H1 (cell line): ENCODE results near the gene ZNF462. TPM values are rescaled to one million over a fixed set of nuclear protein-coding genes. Genes with fewer than 3 reads are reported as not detected.

Experiments used
- CTCF ChIA-PET: fragments of 300-600 bp; sonication (Branson Sonifier 250); formaldehyde crosslinking; loops from one replicate; lab custom pipeline; 2021; ENCODE audit not compliant: partially characterized antibody; lab: Charles Lee
- POLR2A ChIA-PET: fragments of 300-600 bp; sonication (Branson Sonifier 250); formaldehyde crosslinking; loops from one replicate; lab custom pipeline; 2021; ENCODE audit warnings: inconsistent platforms; ENCODE audit not compliant: partially characterized antibody; lab: Charles Lee
- DNase-seq, 2 experiments: peaks; one replicate each; pipeline versions ENCODE4 v3.0.0 to v3.0.0-alpha.2; 2010 to 2022; ENCODE audit warnings: low spot score in 2 of 2, low read depth in 1 of 2, mixed read lengths in 1 of 2
- FAIRE-seq: peaks from 2 replicates; lab custom pipeline; 2011; peaks lifted over from hg19 to GRCh38; lab: Jason Lieb, UNC
- H2AFZ ChIP-seq: 2 replicates; pipeline ENCODE4 v1.8.1; 2012; ENCODE audit warnings: low read length, inconsistent platforms
- H2AK5ac ChIP-seq: 2 replicates; pipeline ENCODE4 v1.6.1; 2013; ENCODE audit warnings: low read depth, low read length
- H2BK120ac ChIP-seq: replicated peaks from 2 replicates; pipeline ENCODE3; 2013; ENCODE audit warnings: low read depth, low read length, inconsistent platforms
- H2BK12ac ChIP-seq: 2 replicates; pipeline ENCODE4 v1.6.1; 2013; ENCODE audit warnings: low read depth, low read length
- H2BK15ac ChIP-seq: 2 replicates; pipeline ENCODE4 v1.6.1; 2013; ENCODE audit warnings: low read length
- H2BK20ac ChIP-seq: 2 replicates; pipeline ENCODE4 v1.6.1; 2013; ENCODE audit warnings: low read length
- H2BK5ac ChIP-seq: 2 replicates; pipeline ENCODE4 v1.6.1; 2013; ENCODE audit warnings: low read depth, low read length
- H3K14ac ChIP-seq: 2 replicates; pipeline ENCODE4 v1.6.1; 2013; ENCODE audit warnings: inconsistent platforms; ENCODE audit not compliant: insufficient read length
- H3K18ac ChIP-seq: 2 replicates; pipeline ENCODE4 v1.6.1; 2013; ENCODE audit warnings: low read length; ENCODE audit errors: extremely low read depth
- H3K23ac ChIP-seq: 2 replicates; pipeline ENCODE4 v1.6.1; 2013; ENCODE audit warnings: inconsistent platforms; ENCODE audit not compliant: insufficient read length
- H3K23me2 ChIP-seq: 2 replicates; pipeline ENCODE4 v1.6.1; 2013; ENCODE audit warnings: low read depth, low read length
- H3K27ac ChIP-seq: 2 replicates; pipeline ENCODE4 v1.6.1; 2011; ENCODE audit warnings: low read depth, low read length, inconsistent platforms
- H3K27me3 ChIP-seq, 4 experiments: replicated peaks in 1 of 4; 1 replicate in 1 of 4; 2 replicates in 3 of 4; pipeline versions ENCODE4 v1.6.1 to v1.8.1; 2011 to 2013; ENCODE audit warnings: low read length in 3 of 4, mild to moderate bottlenecking in 3 of 4, inconsistent platforms in 2 of 4, mixed read lengths in 2 of 4, moderate library complexity in 1 of 4; ENCODE audit not compliant: control insufficient read depth in 3 of 4, insufficient read depth in 3 of 4; ENCODE audit errors: extremely low read depth in 1 of 4
- H3K36me3 ChIP-seq, 4 experiments: 2 replicates each; pipeline versions ENCODE4 v1.6.1 to v1.8.1; 2011 to 2013; ENCODE audit warnings: mild to moderate bottlenecking in 4 of 4, low read length in 3 of 4, moderate library complexity in 2 of 4, control low read depth in 1 of 4, inconsistent platforms in 1 of 4; ENCODE audit not compliant: insufficient read depth in 4 of 4, control insufficient read depth in 2 of 4
- H3K4ac ChIP-seq: replicated peaks from 2 replicates; pipeline ENCODE3; 2013; ENCODE audit warnings: low read length, low read depth, mixed read lengths, inconsistent platforms; ENCODE audit not compliant: insufficient read length
- H3K4me1 ChIP-seq, 4 experiments: replicated peaks in 1 of 4; 1 replicate in 1 of 4; 2 replicates in 3 of 4; pipeline versions ENCODE4 v1.6.1 to v1.8.1; 2011 to 2013; ENCODE audit warnings: low read length in 3 of 4, inconsistent platforms in 2 of 4, mixed read lengths in 1 of 4; ENCODE audit not compliant: insufficient read depth in 4 of 4, control insufficient read depth in 3 of 4
- H3K4me2 ChIP-seq, 2 experiments: 2 replicates each; pipeline versions ENCODE4 v1.6.1 to v1.8.1; 2011 to 2013; ENCODE audit warnings: low read depth in 2 of 2, low read length in 2 of 2, control low read depth in 1 of 2, inconsistent platforms in 1 of 2, mild to moderate bottlenecking in 1 of 2; ENCODE audit not compliant: insufficient read depth in 1 of 2
- H3K4me3 ChIP-seq, 4 experiments: fragments of 200-600, 300-600 bp in 1 of 4; sonication (generic), shearing (Covaris generic), sonication (Bioruptor Twin) in 1 of 4; 2 replicates each; pipeline versions ENCODE4 v1.5.1 to v1.8.1; 2011 to 2016; ENCODE audit warnings: low read length in 4 of 4, low read depth in 3 of 4, control low read depth in 2 of 4, inconsistent platforms in 2 of 4, mild to moderate bottlenecking in 2 of 4, mixed read lengths in 1 of 4, moderate library complexity in 1 of 4; ENCODE audit not compliant: insufficient read depth in 2 of 4; ENCODE audit errors: extremely low read depth in 1 of 4
- H3K56ac ChIP-seq: replicated peaks from 2 replicates; pipeline ENCODE3; 2013; ENCODE audit warnings: low read depth, mild to moderate bottlenecking, mixed read lengths, low read length, inconsistent platforms; ENCODE audit not compliant: insufficient read length
- H3K79me1 ChIP-seq: 2 replicates; pipeline ENCODE4 v1.6.1; 2013; ENCODE audit warnings: low read depth, low read length, control low read depth
- H3K79me2 ChIP-seq, 2 experiments: 2 replicates each; pipeline versions ENCODE4 v1.6.1 to v1.8.1; 2012 to 2013; ENCODE audit warnings: low read length in 2 of 2, mild to moderate bottlenecking in 2 of 2, inconsistent platforms in 1 of 2; ENCODE audit not compliant: insufficient read depth in 2 of 2, control insufficient read depth in 1 of 2
- H3K9ac ChIP-seq, 4 experiments: replicated peaks in 1 of 4; 1 replicate in 1 of 4; 2 replicates in 3 of 4; pipeline versions ENCODE4 v1.6.1 to v1.8.1; 2011 to 2013; ENCODE audit warnings: low read depth in 3 of 4, low read length in 3 of 4, control low read depth in 2 of 4, mild to moderate bottlenecking in 2 of 4, moderate library complexity in 2 of 4, inconsistent platforms in 1 of 4; ENCODE audit errors: extremely low read depth in 1 of 4
- H3K9me3 ChIP-seq, 2 experiments: 2 replicates each; pipeline versions ENCODE4 v1.6.1 to v1.8.1; 2012 to 2013; ENCODE audit warnings: mild to moderate bottlenecking in 2 of 2, moderate library complexity in 2 of 2, control low read depth in 1 of 2, inconsistent platforms in 1 of 2, low read depth in 1 of 2, low read length in 1 of 2, mixed read lengths in 1 of 2; ENCODE audit not compliant: insufficient read depth in 2 of 2
- H4K20me1 ChIP-seq, 2 experiments: replicated peaks in 1 of 2; 2 replicates each; pipeline versions ENCODE3 to v1.8.1; 2011 to 2013; ENCODE audit warnings: inconsistent platforms in 2 of 2, low read length in 2 of 2, mild to moderate bottlenecking in 1 of 2; ENCODE audit not compliant: insufficient read depth in 2 of 2, control insufficient read depth in 1 of 2
- H4K5ac ChIP-seq: 2 replicates; pipeline ENCODE4 v1.6.1; 2013; ENCODE audit warnings: low read length, low read depth, mixed read lengths, inconsistent platforms; ENCODE audit not compliant: insufficient read length
- H4K8ac ChIP-seq: 2 replicates; pipeline ENCODE4 v1.8.0; 2013; ENCODE audit warnings: mild to moderate bottlenecking, moderate library complexity, low read length, inconsistent platforms; ENCODE audit not compliant: insufficient read depth; ENCODE audit errors: extremely low read depth
- H4K91ac ChIP-seq: replicated peaks from 2 replicates; pipeline ENCODE3; 2013; ENCODE audit warnings: low read length, mixed read lengths, inconsistent platforms; ENCODE audit not compliant: insufficient read length
- WGBS, 2 experiments: shearing (Covaris generic) in 1 of 2; methylation state at CpG; one replicate each; pipeline versions ENCODE4 v1.1.6 to v1.1.7; 2013 to 2015; ENCODE audit warnings: low lambda C conversion rate in 2 of 2, mixed read lengths in 2 of 2, inconsistent platforms in 1 of 2, low coverage in 1 of 2, missing lambda C conversion rate in 1 of 2; ENCODE audit not compliant: insufficient replicate concordance in 2 of 2, insufficient coverage in 1 of 2, insufficient read length in 1 of 2; ENCODE audit errors: extremely low coverage in 1 of 2, missing lambda C conversion rate in 1 of 2; 5-methylcytosine and 5-hydroxymethylcytosine counted together
- polyA plus RNA-seq, 7 experiments: library from polyadenylated mRNA; depleted of rRNA in 3 of 7; stranded (reverse) in 5 of 7; unstranded in 2 of 7; fragments of >200 nt in 5 of 7; fragments of 200-250 nt in 2 of 7; gene quantifications; 1 replicate in 5 of 7; 2 replicates in 1 of 7; 4 replicates in 1 of 7; pipeline versions ENCODE4 v1.2.1 to v1.2.3, GENCODE V29; 2011 to 2013; ENCODE audit warnings: missing spikeins in 2 of 7, mixed read lengths in 2 of 7
- total RNA-seq: library from RNA; stranded (reverse); fragmentation: NEBNext Ultra II Directional; extraction: Animal tissue kit (Norgen Biotek cat#: 25700); gene quantifications from 2 replicates; pipeline ENCODE4 v1.2.1, GENCODE V29; 2021

ZNF462 gene
- total and polyA plus RNA-seq, 2 of the 8 experiments (the other 6 are each of a cell fraction or from before 2014, with no cell fraction given): 30.0 to 163 TPM

GRCh38 chr9:106970219-106970975, 107.4 kb downstream of the ZNF462 start:
- Histone ChIP-seq H2BK5ac (no peak overlapping the region), H3K56ac (no peak overlapping the region), H3K4me3 (peak overlapping the region in 1 of 4 experiments; percentile 29; a peak in 1 of 8 replicates), H2AK5ac (no peak overlapping the region), H3K18ac (peak overlapping the region; percentile 15), H3K79me2 (peaks cover 0 to 35% of the 10 kb centered on the region in 2 experiments; a peak in 2 of 4 replicates), H2BK15ac (no peak overlapping the region), H2BK120ac (no peak overlapping the region), H3K9me3 (no peaks in the 10 kb centered on the region; a peak in 1 of 4 replicates), H3K79me1 (no peaks in the 10 kb centered on the region), H3K36me3 (peaks cover 12 to 54% (median 34%) of the 10 kb centered on the region in 4 experiments; a peak in 7 of 8 replicates), H2AFZ (no peak overlapping the region), H2BK12ac (no peak overlapping the region; the same call in 1 of the 2 replicates), H3K4me2 (peak overlapping the region; percentile 16 to 28), H4K91ac (no peak overlapping the region), H4K5ac (no peak overlapping the region), H3K9ac (no peak overlapping the region), H4K8ac (no peak overlapping the region), H3K4ac (no peak overlapping the region), H3K14ac (no peak overlapping the region), H3K27me3 (no peaks in the 10 kb centered on the region), H3K27ac (peak overlapping the region; percentile 45; the same call in 1 of the 2 replicates), H3K4me1 (peaks cover 2 to 22% (median 13%) of the 10 kb centered on the region in 4 experiments), H4K20me1 (peaks cover 1 to 3% of the 10 kb centered on the region in 2 experiments), H3K23ac (no peak overlapping the region), H3K23me2 (no peaks in the 10 kb centered on the region), H2BK20ac (no peak overlapping the region)
- FAIRE-seq (no peak), DNase-seq (no peak)
- ChIA-PET CTCF (interaction anchor here (0.7 kb wide), 1 partner anchor 256 kb away, joined by 3 read pairs; no protein-coding TSS in a partner anchor), POLR2A (interaction anchor here (0.7 to 1.3 kb wide), 4 partner anchors 10 to 313 kb away, joined by 3 to 5 read pairs (median 4); partner anchors contain the start of gene ZNF462)
- WGBS, 2 experiments: 39% methylated on average over 9 of the region's 9 CpGs; no CpG with 5 or more reads in 1 of the 2 experiments
